ENCODE data around the gene AFAP1.

Gene AFAP1

DNA sequence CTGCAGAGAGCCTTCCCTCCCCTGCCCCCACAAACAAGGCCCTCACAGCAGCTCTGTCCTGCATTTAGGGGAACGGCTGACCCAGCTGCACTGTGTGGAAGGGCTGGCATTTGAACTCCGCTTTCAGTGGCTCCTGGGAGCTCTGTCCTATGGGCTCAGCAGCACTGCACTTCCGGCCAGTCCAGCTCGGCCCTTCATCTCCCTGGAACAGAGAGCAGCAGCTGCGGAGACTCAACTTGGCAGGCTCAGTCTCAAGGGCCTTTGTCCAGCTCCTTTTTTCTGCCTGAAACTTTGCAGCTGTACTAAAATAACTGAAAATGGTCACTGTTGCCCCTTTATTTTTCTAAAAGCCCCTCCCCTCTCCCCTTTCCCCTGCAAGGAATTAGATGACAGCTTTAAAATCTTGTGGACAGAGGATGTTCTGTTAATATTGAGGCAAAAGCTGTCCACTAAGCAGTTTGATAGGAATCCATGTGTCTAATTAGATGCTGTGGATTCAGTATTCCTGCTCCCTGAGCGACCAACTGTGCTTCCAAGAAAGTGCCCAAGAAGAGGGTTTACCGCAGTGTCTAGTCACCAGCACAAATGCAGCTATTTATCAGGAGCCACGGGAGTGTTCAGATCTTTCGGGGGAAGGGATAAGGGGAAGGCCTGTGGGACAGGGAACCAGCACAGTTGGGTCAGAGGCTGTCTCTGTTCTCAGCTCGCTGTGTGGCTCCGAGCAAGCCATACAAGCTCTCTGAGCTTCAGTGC is 133.1 kb downstream of the AFAP1 start:
- DNase-seq (ENCODE audit: low spot score) (no peak), FAIRE-seq (no peak)

GRCh38 chr4:7805533-7806337 is 133.9 kb downstream of the AFAP1 start:
- FAIRE-seq (no peak), DNase-seq (ENCODE audit: low spot score) (peak; percentile 62)

DNA sequence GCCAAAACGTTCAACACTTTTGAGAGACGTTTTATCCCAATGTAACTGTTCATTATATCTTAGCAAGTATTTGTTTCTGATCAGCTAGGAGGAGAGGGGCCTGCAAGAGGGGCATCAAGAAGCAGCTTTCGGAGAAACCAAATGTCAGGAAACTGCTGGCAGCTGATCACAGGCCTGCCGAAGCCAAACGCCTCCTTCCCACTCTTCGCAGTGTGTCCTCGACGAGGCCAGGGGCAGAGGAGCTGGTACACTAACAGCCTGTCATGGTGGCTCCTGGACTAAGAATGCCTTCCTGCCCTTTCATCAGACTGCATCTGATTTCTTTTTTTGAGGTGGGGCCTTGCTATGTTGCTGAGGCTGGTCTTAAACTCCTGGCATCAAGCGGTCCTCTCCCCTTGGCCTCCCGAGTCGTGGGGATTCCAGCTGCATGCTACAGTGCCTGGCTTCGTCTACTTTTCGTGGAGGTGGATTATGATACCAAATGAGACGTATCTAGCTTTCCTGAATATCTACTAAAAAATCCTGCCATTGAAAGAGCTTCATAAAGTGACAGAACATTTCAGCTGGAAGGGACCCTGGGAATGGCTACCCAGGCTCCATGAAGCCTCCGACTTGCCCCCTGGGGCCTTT is 134.8 kb downstream of the AFAP1 start:
- FAIRE-seq (no peak), DNase-seq (ENCODE audit: low spot score) (no peak)

DNA sequence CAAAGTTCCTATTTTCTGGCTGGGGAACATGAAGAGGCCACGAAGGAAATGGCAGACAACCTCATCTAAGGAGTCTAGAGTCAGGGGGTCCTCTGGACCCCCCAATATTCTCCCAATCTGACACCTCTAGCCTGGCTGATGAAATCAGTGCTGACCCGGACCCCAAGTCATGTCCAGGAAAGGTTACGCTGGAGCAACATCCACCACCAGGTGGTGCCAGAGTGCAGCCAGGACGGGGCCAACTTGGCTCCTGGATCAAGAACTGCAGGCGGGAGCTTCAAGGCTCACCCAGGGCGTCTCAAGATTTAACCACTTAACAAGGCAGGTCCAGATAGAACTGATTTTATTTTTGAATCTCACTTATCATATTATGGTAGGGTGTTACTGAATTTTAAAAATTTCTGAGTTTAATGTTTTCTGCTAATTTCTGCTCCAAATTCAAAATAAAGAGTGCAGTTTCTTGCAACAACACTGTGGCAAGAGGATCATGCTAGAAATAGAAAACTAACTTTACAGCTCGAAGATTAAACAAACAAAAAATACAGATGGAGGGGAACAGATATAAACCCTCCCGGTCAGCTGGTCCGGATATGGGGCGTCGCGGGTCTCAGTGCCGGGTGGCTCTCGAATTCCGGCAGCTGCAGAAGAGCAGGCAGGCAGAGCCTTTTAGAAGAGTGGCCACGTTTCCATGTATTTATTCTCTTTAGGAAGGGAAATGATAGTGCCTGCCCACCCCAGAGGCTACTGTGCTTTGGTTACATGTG is 135.5 kb downstream of the AFAP1 start:
- FAIRE-seq (no peak), DNase-seq (ENCODE audit: low spot score) (peak; percentile 78)

- FAIRE-seq (no peak), DNase-seq (ENCODE audit: low spot score) (no peak)
Measured at GRCh38 chr4:7803371-7803770, 136.3 kb downstream of the AFAP1 start.

DNA sequence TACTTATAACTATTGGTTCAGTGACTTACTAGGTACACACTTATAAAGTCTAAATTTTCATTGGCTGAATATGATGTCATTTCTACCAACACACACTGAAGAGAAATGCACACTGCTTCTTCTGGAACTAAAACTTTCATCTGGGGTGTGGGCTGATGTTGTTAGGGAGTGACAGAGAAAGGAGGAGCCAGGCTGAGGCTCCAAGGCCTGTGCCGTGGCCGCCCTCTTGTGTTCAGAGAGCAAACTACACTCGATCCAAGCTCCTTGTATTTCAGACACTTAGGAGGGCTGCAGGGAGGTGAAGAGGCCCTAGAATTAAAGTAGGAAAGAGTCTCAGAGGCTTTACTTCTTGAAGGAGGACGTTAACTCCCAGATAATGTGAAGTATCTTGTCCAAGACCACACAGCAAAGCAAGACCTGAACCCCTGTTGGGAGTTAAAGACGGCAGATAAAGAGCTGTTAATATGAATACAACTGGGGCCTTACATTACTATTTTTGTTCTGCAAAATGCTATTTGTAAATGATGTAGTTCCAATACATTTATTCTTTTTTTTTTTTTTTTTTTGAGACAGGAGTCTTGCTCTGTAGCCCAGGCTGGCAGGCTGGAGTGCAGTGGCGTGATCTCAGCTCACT is 137.5 kb downstream of the AFAP1 start:
- DNase-seq (ENCODE audit: low spot score): peak; percentile 77

DNA sequence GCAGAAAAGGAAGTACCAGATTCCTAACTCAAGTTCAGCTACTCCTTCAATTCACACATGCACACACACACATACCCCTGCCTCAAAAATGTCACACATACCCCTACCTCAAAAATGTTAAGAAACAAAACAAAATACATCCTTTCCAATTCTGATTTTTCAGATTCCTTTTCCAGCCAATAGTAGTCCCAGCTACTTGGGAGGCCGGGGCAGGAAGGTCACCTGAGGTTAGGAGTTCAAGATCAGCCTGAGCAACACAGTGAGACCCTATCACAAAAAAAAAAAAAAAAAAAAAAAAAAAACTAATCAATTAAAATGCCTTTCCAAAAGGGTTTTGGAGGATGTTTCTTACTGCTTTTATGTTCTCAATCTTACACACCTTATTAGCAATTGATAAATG is 138.0 kb downstream of the AFAP1 start:
- DNase-seq (ENCODE audit: low spot score) (no peak), FAIRE-seq (no peak)

More for the DNA sequence above, 137.5 kb downstream of the AFAP1 start:
- FAIRE-seq: no peak

DNA sequence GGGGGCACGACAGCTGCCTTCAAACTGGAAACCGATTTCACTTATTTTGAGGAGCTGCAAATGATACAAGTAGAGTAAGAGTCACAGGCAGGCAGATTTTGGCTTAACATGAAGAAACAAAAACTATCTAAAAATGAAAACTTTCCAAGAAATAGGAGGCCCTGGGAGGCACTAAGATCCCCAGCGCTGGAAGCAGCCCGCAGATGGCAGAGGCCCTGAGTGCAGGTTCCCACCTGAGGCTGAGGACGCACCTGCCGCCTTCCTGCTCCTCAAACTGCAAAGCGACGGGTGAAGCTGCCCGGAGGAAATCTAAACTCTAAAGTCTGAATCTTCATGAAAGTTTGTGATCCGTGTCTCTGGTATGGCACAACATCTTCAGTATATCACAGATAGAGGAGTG is 138.7 kb downstream of the AFAP1 start:
- no peak for FAIRE-seq
- no peak for DNase-seq (ENCODE audit: low spot score)

- DNase-seq (ENCODE audit: low spot score) (no peak), FAIRE-seq (no peak)
Measured at GRCh38 chr4:7800410-7800809, 139.3 kb downstream of the AFAP1 start.

- DNase-seq (ENCODE audit: low spot score) (no peak), FAIRE-seq (no peak)
Measured at GRCh38 chr4:7799736-7800135, 139.9 kb downstream of the AFAP1 start.

DNA sequence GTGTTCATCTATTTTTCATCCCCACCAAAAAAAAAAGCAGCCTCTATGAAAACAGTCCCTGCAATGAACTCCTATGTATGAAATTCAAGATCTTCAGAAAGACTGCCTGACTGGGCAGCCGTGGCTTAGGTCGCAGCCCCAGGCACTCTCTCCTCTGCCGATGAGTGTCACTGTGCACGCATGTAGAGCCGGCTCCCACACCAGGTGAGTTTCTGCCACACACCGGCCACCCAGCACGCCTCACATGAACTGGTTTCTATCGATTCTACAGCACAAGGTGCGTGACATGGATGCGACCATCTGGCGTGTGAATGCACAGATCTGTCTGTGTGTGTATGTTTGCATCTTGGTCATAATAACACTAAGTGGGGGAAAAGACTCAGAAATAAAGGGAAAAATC is 140.4 kb downstream of the AFAP1 start:
- no peak for DNase-seq (ENCODE audit: low spot score)
- FAIRE-seq: no peak

- FAIRE-seq (no peak), DNase-seq (ENCODE audit: low spot score) (no peak)
Measured at GRCh38 chr4:7798178-7798995, 141.3 kb downstream of the AFAP1 start.

DNA sequence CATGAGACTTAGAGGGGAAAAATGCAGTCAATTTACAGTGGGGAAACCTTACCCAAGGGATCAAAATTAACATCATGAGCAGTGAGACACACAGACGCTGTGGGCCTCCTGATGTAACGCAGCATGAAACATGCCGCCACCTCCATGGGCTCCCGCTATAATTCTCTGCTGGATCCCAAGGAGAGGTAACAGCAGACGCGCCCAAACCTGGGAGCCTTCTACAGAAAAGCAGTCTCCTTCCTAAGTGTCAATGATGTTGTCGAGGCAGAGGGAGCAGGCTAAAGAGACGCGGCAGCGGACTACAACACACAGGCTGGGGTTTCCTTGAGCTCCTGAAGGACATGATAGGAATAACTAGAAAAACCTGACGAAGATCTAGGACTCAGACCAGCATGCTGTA is 142.3 kb downstream of the AFAP1 start:
- DNase-seq (ENCODE audit: low spot score): no peak
- no peak for FAIRE-seq

DNA sequence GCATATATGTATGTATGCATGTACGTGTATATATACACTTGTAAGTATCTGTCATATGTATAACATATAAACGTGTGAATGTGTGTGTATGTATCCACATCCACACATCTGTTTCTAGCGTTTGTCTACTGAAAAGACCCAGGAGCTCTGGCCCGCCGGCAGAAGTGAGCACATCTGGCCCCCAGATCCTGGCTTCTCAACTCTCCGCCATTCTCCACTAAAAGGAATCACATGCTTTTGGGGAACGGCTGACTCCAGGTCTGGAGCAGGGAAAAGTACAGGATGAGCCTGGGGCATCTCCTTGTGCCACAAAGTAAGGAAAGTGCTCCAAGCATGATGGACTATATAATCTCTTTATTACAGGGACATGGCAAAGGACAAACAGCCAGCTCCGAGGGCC is 143.7 kb downstream of the AFAP1 start:
- no peak for FAIRE-seq
- no peak for DNase-seq (ENCODE audit: low spot score)

DNA sequence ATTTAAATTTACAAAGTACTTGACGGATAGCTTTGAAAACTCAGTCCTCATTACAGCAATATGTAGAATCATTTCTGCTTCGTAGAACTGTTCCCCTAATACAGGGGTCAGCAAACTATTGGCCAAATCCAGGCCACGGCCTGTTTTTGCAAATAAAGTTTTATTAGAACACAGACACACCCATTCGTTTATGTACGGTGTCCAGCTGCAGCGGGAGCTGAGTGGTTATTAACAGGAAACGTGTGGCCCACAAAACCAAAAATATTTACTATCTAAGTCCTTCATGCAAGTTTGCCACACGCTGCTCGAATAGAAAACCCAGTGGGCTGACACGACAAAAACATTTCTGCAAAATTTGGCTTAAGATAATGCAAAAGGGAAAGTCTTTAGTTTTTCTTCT is 146.5 kb downstream of the AFAP1 start:
- FAIRE-seq: no peak
- DNase-seq (ENCODE audit: low spot score): no peak

DNA sequence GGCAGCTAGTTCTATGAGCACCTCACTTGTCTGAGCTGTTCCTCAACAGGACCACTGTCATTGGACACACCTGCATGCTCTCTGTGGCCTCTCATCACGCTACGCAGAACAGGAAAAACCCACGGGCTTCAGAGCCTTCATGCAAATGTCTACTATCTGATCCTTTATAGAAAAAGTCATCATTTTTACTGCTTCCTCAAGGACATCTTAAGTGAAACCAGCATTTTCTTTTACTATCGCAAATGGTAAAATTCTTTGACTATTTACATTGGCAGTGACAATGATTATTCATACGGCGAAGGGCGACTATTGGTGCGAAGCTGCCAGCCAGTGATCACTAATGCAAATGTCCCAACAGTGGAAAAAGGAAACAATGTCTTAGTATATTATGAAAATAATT is 147.0 kb downstream of the AFAP1 start:
- no peak for FAIRE-seq
- no peak for DNase-seq (ENCODE audit: low spot score)

- no peak for FAIRE-seq
- no peak for DNase-seq (ENCODE audit: low spot score)
Measured at GRCh38 chr4:7790999-7791398, 148.7 kb downstream of the AFAP1 start.

GRCh38 chr4:7790023-7790422 is 149.6 kb downstream of the AFAP1 start:
- DNase-seq (ENCODE audit: low spot score): no peak
- FAIRE-seq: no peak

GRCh38 chr4:7788694-7789425 is 150.8 kb downstream of the AFAP1 start:
- no peak for FAIRE-seq
- DNase-seq (ENCODE audit: low spot score): no peak

DNA sequence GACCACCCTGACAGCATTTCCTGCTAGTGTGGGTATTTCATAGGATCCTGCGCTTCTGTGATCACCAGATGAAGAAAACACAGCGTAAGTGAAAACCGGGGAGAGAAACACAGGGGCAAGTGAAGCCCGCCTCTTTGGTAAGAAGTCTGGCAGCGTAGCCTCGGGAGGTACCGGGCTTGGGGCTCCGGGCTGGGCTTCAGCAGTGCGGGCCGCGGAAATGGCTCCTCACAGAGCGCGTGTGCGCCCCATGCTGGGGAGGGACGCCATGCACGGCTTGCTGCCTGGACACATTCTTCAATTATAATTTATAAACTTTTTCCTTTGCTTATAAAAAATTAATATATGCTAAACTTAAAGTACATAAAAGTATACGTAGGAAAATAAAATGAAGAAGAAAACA is 151.5 kb downstream of the AFAP1 start:
- FAIRE-seq (no peak), DNase-seq (ENCODE audit: low spot score) (no peak)
